Vagina (tissue), 2 donors: ENCODE measurements around the gene LSM4.

Experiments used
- CTCF ChIP-seq, 3 experiments: fragments of 450-650 bp in 2 of 3; fragments of 200-600 bp in 1 of 3; sonication (generic) in 1 of 3; IDR thresholded peaks; one replicate each; pipeline ENCODE4 v1.5.1; 2017 to 2019; ENCODE audit warnings: antibody characterized with exemption in 3 of 3, mild to moderate bottlenecking in 2 of 3, moderate library complexity in 2 of 3
- POLR2A ChIP-seq, 2 donors: fragments of 450-650 bp; IDR thresholded peaks; one replicate each; pipeline ENCODE4 v1.6.1; 2017; ENCODE audit warnings: antibody characterized with exemption in 2 of 2, mild to moderate bottlenecking in 2 of 2, moderate library complexity in 2 of 2
- POLR2AphosphoS5 ChIP-seq, 2 donors: sonication (generic); formaldehyde crosslinking; IDR thresholded peaks; one replicate each; pipeline ENCODE4 v1.9.0; 2017; ENCODE audit warnings: antibody characterized with exemption in 2 of 2, mild to moderate bottlenecking in 2 of 2, low read depth in 1 of 2; ENCODE audit not compliant: insufficient read depth in 1 of 2

DNA sequence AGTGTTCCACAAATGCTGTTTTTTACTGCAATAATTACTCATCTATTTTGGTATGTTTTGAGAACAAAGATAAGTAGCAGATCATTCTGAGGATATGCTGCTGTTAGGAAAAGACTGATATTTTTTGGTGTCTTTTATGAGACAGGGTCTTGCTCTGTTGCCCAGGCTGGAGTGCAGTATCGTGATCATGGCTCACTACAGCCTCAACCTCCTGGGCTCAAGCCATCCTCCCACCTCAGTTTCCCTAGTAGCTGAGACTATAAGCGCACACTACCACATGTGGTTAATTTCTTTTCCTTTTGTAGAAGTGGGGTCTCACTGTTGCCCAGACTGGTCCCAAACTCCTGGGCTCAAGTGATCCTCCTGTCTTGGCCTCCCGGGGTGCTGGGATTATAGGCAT is 9.5 kb downstream of the LSM4 start:
- TF ChIP-seq POLR2AphosphoS5 (IDR thresholded peaks at IDR 0.05; ENCODE audit: insufficient read depth in 1 of 2, low read depth in 1 of 2) (no peak), CTCF (IDR thresholded peaks at IDR 0.05) (no peak), POLR2A (IDR thresholded peaks at IDR 0.05) (no peak)
